HG02884 (cell line): ENCODE data around the gene CHMP1A.

Experiments used
- ATAC-seq: cut with Tn5 transposase; IDR thresholded peaks from one replicate; pipeline ENCODE4 v1.9.1; 2021; ENCODE audit warnings: mild to moderate bottlenecking, moderate library complexity; ENCODE audit not compliant: unreplicated experiment

CHMP1A gene

DNA sequence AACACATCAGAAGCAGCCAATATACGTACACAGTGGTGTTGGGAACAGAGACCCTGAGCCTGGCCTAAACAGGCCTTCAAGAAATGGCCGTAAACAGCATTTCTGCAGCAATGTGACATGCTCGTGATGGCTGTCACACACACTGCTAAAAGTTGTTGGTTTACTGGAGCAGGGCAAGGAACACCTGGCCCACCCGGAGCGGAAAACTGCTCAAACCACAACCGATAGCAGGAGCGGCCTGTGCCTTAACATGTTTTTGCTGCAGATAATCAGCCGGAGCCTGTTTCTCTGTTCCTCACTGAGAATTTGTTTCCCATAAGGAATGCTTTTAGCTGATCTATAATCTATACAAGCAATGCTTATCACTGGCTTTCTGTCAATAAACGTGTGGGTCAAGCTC, 50.1 kb downstream of the CHMP1A start:
- ATAC-seq, result no peak

- no peak for ATAC-seq
These were observed 51.5 kb downstream of the CHMP1A start for GRCh38 chr16:89606006-89606405.

- ATAC-seq, result no peak
These were observed 52.1 kb downstream of the CHMP1A start for GRCh38 chr16:89605186-89605970.

GRCh38 chr16:89604764-89605163, 52.7 kb downstream of the CHMP1A start:
- no peak for ATAC-seq

DNA sequence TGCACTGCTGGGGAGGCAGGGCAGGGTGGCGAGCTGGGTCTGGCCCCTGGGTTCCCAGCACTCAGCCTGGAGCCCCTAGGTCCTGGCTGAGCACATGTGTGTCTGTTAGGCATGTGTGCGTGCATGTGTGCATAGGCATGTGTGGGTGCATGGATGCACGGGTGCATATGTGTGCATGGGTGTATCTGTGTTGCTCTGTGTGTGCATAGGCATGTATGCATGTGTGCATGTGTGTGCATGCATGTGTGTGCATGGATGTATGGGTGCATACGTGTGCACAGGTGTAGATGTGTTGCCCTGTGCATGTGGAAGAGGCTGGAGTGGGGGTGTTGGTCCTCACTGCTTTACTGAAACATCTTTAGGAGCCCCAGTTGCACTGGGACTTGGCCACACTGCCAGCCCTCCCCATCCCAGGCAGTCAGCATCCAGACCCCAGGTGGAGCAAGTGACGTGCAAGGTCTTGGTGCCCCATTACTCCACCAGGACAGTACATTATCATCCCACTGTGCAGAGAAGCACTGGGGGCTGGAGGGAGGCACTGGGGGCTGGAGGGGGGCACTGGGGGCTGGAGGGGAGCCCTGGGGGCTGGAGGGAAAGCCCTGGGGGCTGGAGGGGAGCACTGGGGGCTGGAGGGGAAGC, 54.4 kb downstream of the CHMP1A start:
- ATAC-seq, result no peak

DNA sequence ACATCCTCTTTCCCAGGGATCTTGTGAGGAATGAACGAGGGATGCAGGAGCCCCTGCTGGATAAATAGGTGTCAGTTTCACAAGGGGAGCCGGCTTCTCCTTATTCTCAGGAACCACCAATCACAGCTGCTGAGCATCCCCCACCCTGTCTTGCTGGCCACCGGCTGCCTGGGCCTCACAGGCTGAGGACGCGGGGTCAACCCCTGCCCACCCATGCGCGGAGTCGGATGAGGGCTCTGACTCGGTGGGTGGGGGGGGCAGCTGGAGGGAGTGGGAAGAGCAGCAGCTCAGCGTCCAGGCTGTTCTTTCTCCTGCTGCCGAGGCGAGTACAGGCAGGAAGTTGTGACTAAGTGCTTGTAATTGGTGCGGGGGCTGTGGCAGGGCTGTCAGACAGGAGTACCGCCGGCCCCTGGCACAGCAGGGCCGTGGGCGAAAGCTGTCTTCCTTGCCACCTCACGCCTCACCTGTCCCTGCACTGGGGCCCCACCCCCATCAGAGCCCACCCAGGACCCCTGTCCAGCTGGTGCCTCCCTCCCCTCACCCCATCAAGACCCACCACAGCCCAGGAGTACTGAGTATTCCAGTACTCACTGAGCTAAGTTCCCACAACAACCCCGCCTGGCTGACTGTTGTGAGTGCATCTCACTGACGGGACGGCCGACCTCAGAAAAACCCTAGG, 55.1 kb downstream of the CHMP1A start:
- ATAC-seq, result no peak

- ATAC-seq, result no peak
These were observed 55.6 kb downstream of the CHMP1A start for GRCh38 chr16:89601906-89602272.

DNA sequence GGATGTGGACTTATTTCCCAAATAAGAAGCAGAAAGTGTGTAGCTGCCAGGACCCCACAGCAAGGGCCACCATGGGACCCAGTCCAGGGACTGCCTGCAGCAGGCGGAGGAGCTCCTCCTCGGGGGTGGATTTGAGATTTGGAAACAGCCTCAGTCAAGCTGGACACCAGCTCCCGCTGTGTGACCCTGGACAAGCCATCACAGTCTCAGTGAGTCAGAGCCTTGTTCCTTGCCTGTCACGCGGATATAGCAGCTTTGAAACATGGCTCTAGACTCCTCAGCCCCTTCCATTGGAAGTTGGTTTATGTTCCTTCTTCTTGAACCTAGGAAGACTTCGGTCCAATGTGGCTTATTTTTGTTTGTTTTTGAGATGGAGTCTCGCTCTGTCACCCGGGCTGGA, 56.6 kb downstream of the CHMP1A start:
- no peak for ATAC-seq

- ATAC-seq, result no peak
These were observed 57.1 kb downstream of the CHMP1A start for GRCh38 chr16:89600427-89600826.

- no peak for ATAC-seq
These were observed 57.6 kb downstream of the CHMP1A start for GRCh38 chr16:89599902-89600301.

GRCh38 chr16:89599451-89599858, 58.1 kb downstream of the CHMP1A start:
- no peak for ATAC-seq

GRCh38 chr16:89598199-89598598, 59.3 kb downstream of the CHMP1A start:
- no peak for ATAC-seq

DNA sequence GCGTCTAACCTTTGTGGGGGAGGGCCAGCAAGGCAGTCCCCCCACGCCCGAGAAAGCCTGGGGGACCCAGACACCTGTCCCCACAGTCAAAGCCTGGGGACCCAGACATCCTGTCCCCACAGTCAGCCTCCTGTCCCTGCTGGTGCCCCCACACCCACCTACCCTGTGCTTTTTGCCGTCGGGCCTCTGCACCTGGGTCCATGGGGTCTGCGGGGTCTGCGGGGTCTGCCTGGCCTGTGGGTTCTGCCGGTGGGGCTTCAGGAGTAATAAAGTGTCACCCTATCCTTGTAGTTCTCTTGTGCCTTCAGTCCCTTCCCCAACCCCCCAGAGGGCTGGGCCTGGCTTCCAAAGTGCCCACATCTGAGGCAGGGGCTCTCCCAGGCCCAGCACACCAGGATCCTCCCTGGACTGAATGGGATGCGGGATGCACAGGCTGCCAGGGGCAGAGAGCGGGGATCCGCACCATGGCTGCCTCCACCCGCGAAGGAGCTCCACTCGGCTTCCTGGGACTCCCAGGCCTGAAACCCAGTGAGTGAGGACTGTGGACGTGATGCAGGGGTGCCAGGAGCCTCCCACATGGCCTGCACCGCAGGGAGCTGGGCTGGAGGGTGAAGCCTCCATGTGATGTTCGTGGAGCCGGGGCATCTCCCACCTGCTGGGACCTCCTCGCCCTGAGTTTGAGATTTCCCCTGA, 60.4 kb downstream of the CHMP1A start:
- no peak for ATAC-seq

DNA sequence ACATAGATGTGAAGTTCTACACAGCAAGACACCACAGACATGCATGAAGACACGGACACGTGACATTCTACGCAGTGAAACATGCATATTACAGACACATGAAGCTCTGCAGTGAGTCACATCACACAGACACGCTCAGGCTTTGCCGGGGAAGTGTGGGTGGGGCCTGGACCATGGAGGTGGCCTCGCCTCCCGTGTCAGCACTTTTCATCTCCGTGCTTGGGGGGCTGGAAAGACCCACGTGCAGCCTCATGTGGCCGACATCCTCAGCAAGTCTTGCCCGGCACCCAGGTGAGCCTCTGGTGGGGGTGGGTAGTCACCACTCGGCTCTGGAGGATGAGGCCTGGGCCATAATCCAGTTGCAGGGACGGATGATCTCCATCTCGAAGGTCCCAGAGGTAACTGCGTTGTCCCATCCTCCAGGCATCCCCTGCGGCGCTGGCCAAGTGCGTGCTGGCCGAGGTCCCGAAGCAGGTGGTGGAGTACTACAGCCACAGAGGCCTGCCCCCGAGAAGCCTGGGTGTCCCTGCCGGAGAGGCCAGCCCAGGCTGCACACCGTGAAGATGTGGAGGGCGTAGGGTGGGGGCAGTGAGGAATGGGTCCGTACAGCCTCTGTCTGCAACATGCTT, 61.3 kb downstream of the CHMP1A start:
- no peak for ATAC-seq

- ATAC-seq, result no peak
These were observed 62.0 kb downstream of the CHMP1A start for GRCh38 chr16:89595330-89596060.
